Activated CD4-positive, CD25-positive, alpha-beta regulatory T cell (primary cell): ENCODE data around the gene DNAJA2.
A peak's percentile ranks its signal among the peaks of the same experiment; 100 is the strongest.
"Not testable (repeated sequence)": the region's sequence is repeated elsewhere in the genome, so short reads cannot be mapped to it uniquely, and the experiment has no call there.

Source experiments
- DNase-seq, 4 experiments: peaks; one replicate each; lab custom pipeline; 2025; lab: John Stamatoyannopoulos, UW

Gene DNAJA2

GRCh38 chr16:46975165-46975564 is 1.7 kb upstream of the DNAJA2 start:
- DNase-seq, result no peak

- DNase-seq, result no peak
Measured at GRCh38 chr16:46974352-46974751, 878 bp upstream of the DNAJA2 start.

DNA sequence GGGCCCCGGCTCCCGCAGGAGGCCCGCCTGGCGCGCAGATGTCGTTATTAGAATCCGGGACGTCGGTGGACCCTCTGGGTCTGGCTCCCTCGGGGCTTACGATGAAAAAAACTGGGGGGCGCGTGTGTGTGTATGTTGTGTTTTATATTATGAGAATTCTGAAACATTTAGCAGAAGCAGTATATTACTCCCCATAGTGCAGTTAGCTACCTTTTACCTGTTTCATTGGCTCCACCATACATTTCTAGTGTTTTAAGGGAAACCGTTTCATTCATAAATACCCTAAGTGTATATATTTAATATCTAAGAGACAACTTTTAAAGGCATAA is 486 bp upstream of the DNAJA2 start:
- no peak for DNase-seq

GRCh38 chr16:46972429-46973206 is 856 bp downstream of the DNAJA2 start:
- DNase-seq, result peak in 3 of 4 experiments; percentile 8 to 19 (median 12)

DNA sequence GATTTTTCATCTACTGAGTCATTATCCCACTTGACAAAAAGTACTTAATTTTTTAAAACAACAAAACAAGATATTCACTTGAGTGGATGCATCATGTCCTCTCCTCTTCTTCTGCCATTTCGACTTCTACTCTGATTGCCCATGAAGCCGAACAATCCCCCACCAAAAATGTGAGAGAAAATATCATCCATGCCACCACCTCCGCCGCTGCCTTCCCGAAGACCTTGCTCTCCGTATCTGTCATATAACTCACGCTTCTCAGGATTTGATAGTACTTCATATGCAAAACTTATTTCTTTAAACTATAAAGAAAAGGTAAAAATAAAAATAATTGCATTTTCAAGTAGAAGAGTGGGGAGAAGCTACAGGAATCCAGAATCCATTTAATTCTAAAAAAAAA is 2.2 kb downstream of the DNAJA2 start:
- no peak for DNase-seq

GRCh38 chr16:46970089-46970488 is 3.4 kb downstream of the DNAJA2 start:
- DNase-seq, result no peak

DNA sequence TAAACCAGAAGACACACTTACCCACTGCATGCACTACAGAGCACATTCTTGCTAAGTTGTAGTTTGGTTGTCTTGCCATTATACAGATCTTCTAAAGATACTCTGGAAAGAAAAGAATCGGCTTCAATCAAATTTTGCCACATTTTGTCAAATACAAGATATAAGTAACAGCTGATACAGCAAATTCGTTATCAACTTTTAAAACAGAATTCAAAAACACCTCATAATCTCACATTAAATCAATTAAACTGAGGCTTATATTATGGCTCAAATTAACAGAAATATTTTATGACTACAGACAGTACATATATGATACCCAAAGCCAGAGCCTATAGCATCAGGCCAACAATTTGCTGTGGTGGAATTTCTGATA is 5.4 kb downstream of the DNAJA2 start:
- DNase-seq, result no peak

DNA sequence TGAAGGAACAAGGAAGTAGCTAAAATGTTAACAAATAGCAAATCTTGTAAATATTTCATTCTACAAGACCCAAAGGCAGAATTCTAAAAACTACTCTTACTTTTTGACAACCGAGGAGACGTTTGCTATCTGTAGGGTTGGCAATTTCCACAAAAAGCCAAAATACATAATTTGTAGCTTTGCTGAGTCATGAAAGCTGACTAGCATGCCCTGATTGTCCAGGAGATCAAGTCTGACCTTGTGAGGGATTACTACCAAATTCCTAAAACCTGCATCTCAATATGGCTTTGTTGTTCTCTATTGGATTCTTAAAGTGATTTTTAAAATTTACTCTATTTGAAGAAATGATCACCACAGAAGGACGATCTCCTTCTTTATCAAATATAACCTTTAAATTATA is 10.8 kb downstream of the DNAJA2 start:
- no peak for DNase-seq

GRCh38 chr16:46961373-46962353 is 11.8 kb downstream of the DNAJA2 start:
- peak in 1 of 4 experiments; percentile 1 for DNase-seq

GRCh38 chr16:46954562-46954961 is 18.9 kb downstream of the DNAJA2 start:
- DNase-seq, result no peak

DNA sequence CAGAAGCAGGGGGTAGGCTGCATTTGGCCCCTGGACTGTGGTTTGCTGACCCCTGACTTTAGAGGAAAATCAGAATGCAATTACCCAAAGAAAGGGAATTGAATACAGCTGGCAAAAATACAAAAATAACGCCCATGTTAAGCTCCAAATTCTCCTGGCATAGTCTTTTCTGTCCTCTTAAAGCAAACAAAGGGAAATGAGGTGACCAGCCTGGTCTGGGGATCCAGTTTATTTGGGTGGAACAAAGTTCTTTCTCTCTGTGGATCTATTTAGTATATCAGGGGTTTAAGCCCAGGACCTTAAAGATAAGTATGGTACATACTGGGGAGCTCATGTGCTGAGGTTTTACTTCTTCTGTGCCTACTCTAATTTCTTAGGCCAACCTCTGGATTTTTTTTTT is 23.5 kb downstream of the DNAJA2 start:
- DNase-seq, result no peak

DNA sequence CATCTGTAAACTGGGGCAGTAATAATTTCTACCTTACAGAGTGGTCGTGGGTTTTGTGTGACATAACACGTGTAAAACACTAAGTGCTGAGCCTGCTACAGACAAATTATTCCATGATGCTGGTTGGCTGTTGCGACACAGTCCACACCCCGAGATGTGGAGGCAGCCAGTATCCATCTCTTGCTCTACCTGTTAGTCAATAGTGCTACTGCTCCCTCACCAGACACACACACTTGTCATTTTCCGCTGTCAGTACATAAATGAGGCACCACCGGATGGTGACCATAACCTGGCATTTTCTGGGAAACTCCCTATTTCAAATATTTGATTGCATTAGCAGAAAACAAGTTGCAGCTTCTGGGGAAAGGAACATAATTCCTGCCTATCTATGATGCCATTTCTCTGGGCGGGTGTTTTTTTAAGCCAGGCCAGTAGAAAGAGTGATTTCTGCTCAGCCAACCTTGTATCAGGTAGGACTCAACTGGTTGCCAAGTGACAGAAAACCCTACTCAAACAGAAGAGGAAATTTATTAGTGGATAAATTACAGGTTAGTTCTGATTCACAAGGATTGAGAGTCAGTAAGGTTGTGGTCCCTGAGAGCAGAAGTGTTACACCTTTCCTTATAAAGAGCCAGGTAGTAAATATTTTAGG is 24.1 kb downstream of the DNAJA2 start:
- DNase-seq, result peak in 1 of 4 experiments; percentile 2

GRCh38 chr16:46948548-46949166 is 24.8 kb downstream of the DNAJA2 start:
- no peak for DNase-seq

DNA sequence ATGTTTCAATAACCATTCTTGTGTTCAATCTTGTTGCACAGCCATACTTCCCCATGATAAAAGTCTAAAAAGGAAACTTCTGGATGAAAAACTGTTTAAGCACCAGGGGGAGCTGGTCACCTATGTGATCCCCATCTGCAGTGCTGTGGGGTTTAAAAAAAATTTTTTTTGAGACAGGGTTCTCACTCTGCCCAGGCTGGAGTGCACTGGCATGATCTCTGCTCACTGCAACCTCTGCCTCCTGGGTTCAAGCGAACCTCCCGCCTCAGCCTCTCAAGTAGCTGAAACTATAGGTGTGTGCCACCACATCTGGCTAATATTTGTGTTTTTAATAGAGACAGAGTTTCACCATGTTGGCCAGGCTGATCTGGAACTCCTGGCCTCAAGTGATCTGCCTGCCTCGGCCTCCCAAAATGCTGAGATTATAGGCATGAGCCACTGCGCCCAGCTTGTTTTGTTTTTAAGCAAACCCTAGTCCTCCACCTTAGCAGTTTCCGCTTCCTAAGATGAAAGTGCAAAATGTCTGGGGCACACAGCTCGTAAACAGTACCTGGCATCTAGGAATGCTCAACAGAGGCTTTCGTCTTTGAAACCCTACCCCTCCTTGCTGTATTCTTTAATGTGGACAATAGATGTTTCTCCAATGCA is 25.4 kb downstream of the DNAJA2 start:
- DNase-seq, result peak in 1 of 4 experiments; percentile 2

DNA sequence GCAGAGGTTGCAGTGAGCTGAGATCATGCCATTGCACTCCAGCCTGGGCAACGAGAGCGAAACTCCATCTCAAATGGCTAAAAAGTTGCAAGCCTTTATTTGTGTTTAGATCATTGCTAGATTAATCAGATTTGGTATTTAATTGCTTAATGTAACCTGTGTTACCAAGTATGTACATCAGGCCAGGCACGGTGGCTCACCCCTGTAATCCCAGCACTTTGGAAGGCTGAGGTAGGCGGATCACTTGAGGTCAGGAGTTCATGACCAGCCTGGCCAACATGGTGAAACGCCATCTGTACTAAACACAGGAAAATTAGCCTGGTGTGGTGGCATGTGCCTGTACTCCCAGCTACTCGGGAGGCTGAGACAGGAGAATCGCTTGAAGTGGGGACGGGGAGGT is 28.8 kb downstream of the DNAJA2 start:
- DNase-seq, result not testable (repeated sequence)

DNA sequence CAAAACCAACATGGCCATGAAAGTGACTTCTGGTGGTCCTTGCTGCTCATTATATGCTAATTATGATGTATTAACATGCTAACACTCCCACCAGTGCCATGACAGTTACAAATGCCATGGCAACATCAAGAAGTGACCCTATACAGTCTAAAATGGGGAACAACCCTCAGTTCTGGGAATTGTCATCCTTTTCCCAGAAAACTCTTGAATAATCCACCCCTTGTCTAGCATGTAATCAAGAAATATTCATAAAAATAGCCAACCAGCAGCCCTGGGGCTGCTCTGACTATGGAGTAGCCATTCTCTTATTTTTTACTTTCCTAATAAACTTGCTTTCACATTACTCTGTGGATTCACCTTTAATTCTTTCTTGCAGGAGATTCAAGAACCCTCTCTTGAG is 35.9 kb downstream of the DNAJA2 start:
- no peak for DNase-seq

- DNase-seq, result no peak
Measured at GRCh38 chr16:46932802-46933201, 40.7 kb downstream of the DNAJA2 start.

GRCh38 chr16:46930861-46931260 is 42.6 kb downstream of the DNAJA2 start:
- no peak for DNase-seq

GRCh38 chr16:46929378-46930332 is 43.8 kb downstream of the DNAJA2 start:
- peak; percentile 12 to 61 (median 34) for DNase-seq

DNA sequence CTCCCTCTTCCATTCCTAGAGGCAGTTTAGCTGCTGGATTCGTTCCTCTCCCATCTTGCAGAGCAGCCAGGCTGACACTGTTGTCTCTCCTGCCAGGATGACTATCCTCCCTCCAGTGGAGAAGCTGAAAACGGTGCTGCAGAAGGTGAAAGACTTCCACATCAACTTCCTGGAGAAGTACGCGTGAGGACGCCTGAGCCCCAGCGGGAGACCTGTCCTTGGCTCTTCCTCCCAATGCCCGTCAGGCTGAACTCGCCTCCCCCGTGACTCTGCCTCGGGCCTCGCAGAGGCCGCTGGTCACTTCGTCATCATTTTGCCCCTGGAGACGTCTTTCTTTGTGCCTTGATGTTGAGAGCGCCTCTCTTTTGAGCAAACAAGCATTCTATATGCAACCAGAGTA is 44.7 kb downstream of the DNAJA2 start:
- DNase-seq, result no peak
